Measurements from ENCODE around the gene PSRC1.

PSRC1 gene

DNA sequence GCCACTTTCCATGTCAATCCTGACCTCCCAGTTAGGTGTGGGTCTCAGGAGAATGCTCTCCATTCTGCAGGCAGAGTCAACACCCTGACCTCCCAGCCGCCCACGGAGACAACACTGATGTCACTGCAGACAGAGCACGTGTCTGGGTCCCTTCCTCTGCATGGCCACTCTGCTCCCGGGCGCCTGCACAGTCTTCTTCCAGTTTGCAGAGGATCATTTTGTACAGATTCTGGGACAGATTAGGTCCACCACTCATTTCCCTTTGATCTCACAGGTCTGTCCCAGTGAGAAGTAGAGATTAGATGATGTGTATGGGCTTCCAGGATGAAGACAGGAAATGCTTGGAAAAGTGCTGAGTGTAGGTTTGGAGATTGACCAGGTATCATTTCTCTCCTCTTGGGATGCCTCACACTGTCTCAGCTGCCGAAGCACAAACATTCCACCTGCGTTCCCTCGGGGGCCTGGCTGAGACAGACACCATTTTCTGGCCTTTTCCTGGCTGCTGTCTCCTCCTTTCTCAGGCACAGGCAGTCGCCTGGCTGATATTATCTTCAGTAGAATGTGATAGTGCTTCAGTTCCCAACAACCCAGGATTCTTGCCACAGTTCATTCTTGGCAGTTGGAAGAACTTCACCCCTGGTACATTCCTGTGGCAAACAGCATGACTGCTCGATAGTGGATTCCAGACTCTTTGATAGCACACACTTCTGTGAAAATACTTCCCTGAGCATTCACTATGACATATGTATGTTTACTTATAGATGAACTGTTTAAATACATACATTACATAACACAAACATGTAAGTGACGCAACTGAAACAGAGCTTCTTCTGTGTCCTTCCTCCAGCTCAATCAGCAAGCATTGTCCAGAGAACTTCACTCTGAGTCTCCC, 16.0 kb upstream of the PSRC1 start:
- TF ChIP-seq, protein P1, sequence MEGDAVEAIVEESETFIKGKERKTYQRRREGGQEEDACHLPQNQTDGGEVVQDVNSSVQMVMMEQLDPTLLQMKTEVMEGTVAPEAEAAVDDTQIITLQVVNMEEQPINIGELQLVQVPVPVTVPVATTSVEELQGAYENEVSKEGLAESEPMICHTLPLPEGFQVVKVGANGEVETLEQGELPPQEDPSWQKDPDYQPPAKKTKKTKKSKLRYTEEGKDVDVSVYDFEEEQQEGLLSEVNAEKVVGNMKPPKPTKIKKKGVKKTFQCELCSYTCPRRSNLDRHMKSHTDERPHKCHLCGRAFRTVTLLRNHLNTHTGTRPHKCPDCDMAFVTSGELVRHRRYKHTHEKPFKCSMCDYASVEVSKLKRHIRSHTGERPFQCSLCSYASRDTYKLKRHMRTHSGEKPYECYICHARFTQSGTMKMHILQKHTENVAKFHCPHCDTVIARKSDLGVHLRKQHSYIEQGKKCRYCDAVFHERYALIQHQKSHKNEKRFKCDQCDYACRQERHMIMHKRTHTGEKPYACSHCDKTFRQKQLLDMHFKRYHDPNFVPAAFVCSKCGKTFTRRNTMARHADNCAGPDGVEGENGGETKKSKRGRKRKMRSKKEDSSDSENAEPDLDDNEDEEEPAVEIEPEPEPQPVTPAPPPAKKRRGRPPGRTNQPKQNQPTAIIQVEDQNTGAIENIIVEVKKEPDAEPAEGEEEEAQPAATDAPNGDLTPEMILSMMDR (IDR thresholded peaks at IDR 0.05; ENCODE audit: borderline replicate concordance, control extremely low read depth, extremely low read depth, insufficient read depth, missing control alignments) = no peak
- peak; percentile 66 for DNase-seq (ENCODE audit: low spot score)
- in situ Hi-C loops (cut with MboI; ENCODE audit: low sequenced_read_pairs, unreplicated experiment) = no loop called here

DNA sequence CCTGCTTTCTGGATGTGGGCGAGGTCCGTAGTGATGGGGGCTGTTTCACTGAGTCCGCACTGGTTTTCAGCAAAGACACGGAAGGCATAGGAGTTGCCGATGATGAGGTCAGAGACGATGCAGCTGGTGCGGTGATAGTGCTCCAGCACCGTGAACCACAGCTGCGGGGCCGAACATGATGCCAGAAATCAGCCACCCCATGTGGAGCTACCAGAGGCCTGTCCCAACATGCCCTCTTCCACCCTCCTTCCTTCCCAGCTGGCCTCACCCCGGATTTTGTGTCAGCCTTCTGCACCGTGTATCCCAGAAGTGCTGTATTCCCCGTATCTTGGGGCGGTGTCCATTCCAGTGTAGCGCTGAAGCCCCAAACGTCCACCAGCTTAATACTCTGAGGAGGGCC, 13.8 kb upstream of the PSRC1 start:
- TF ChIP-seq, protein P1 (IDR thresholded peaks at IDR 0.05; ENCODE audit: borderline replicate concordance, control extremely low read depth, extremely low read depth, insufficient read depth, missing control alignments) = no peak
- in situ Hi-C loops (cut with MboI; ENCODE audit: low sequenced_read_pairs, unreplicated experiment) = no loop called here
- no peak for DNase-seq (ENCODE audit: low spot score)

DNA sequence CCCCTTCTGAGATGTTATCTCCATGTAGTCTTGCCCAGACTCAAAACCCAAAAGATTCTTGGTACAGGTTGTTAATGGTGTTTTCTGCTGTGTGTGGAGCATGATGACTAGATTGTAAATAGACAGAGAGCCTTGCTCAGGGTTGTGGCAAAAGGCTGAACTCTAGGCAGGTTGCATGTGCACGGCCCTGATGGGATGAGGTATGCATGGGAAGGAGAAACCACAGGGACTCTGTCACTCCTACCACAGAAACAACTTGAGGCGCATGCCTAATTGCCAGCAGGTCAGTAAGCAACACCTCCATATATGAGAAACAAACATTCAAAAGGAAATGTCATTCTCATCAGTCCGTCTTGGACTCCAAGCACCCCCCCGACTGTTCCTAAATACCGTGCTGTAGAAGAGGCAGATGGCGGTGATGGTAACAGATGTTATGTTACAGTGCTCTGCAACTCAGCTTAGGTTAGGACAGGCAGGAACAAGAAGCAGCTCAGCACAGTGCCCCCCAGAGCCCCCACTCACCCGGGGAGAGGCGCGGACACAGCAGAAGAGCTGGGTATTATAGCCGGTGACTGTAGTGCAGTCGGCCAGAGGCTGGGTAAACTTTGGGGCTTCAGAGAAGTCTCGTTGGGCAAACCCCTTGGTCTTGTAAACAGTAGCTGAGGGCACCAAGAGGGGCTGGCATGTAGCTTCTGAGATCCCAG, 12.9 kb upstream of the PSRC1 start:
- in situ Hi-C loops (cut with MboI; ENCODE audit: low sequenced_read_pairs, unreplicated experiment) = no loop called here
- DNase-seq (ENCODE audit: low spot score) = no peak
- TF ChIP-seq, protein P1 (IDR thresholded peaks at IDR 0.05; ENCODE audit: borderline replicate concordance, control extremely low read depth, extremely low read depth, insufficient read depth, missing control alignments) = no peak

DNA sequence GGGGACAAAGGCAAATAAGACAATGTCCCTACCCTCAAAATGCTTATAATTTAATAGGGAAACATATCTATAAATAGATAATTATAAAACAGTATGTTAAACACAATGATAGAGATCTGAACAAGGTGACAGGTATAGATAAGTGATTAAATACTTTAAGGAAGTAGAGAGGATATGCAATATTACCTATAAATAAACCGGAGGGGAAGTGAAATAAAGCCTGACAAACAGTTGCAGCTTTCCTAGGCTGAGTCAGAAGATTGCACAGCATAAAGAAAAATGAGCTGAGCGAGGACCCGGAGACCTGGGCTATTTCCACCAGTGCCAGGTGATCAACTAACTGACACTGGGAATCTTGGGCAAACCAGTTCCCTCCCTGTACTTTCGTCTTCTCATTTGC, 11.5 kb upstream of the PSRC1 start:
- DNase-seq (ENCODE audit: low spot score) = no peak
- TF ChIP-seq, protein P1 (IDR thresholded peaks at IDR 0.05; ENCODE audit: borderline replicate concordance, control extremely low read depth, extremely low read depth, insufficient read depth, missing control alignments) = no peak
- in situ Hi-C loops (cut with MboI; ENCODE audit: low sequenced_read_pairs, unreplicated experiment) = no loop called here

DNA sequence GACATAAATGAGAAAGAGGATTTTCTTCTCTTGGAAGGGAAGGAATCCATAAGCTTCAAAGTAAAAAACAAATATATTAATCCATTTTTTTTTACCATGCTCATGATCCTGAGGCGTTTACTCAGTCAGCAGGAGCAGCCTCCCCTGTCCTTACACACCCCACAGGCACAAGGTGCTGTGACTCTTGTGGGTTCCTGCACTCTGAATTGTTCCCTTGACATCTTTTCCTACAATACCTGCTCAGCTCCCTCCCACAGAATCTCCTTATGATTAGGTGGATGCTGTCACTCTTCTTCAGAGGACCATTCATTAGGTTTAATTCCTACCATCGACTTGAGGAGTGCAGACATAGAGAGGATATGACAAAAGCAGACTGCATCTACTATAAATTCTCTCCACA, 10.1 kb upstream of the PSRC1 start:
- TF ChIP-seq, protein P1 (IDR thresholded peaks at IDR 0.05; ENCODE audit: borderline replicate concordance, control extremely low read depth, extremely low read depth, insufficient read depth, missing control alignments) = no peak
- no peak for DNase-seq (ENCODE audit: low spot score)
- in situ Hi-C loops (cut with MboI; ENCODE audit: low sequenced_read_pairs, unreplicated experiment) = no loop called here

DNA sequence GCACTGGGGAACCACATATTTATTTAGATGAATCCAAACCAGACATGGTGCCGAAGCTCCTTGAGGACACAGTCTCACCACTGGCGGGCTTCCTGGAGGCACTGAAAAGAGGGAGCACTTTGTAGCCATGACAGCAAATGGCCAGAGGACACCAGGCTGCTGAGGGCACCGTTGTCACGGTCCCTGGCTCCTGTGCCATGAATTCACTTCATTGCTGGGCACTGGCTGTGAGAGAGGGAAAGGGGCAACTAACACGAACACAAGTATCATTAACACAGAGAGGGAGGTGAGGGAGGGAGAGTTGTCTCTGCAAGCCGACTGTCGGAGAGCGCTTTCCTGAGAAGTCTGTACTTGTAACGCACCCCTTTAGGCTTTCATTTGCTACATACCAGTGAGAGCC, 9.4 kb upstream of the PSRC1 start:
- in situ Hi-C loops (cut with MboI; ENCODE audit: low sequenced_read_pairs, unreplicated experiment) = no loop called here
- TF ChIP-seq, protein P1 (IDR thresholded peaks at IDR 0.05; ENCODE audit: borderline replicate concordance, control extremely low read depth, extremely low read depth, insufficient read depth, missing control alignments) = no peak
- DNase-seq (ENCODE audit: low spot score) = no peak

All from GM13976 (cell line).